Activated CD8-positive, alpha-beta T cell treated with anti-CD3 and anti-CD28 coated beads for 36 hours (primary cell): Measurements from ENCODE around the gene RAC2. TPM values are rescaled to one million over a fixed set of nuclear protein-coding genes. Genes with fewer than 3 reads are reported as not detected.
A peak's percentile ranks its signal among the peaks of the same experiment; 100 is the strongest.

Experiments
- ATAC-seq: fragments of 200-7000 bp; cut with Tn5 transposase; one replicate; pipeline ENCODE4 v1.10.0; 2021; ENCODE audit warnings: mild to moderate bottlenecking, moderate library complexity
- CTCF ChIA-PET: fragments of 350-600 bp; sonication (Branson Sonifier 250); formaldehyde crosslinking; loops from one replicate; lab custom pipeline; 2021; ENCODE audit warnings: antibody characterized with exemption; lab: Charles Lee
- POLR2A ChIA-PET: fragments of 350-600 bp; sonication (Branson Sonifier 250); formaldehyde crosslinking; loops from one replicate; lab custom pipeline; 2021; ENCODE audit warnings: antibody characterized with exemption; lab: Charles Lee
- DNase-seq: peaks from one replicate; pipeline ENCODE4 v3.0.0-alpha.2; 2020
- H3K27ac Mint-ChIP-seq: one replicate; pipeline ENCODE4 v1.8.0; 2021; ENCODE audit warnings: mild to moderate bottlenecking, mixed read lengths
- H3K27me3 Mint-ChIP-seq: one replicate; pipeline ENCODE4 v1.8.0; 2021; ENCODE audit warnings: mixed read lengths
- H3K36me3 Mint-ChIP-seq: one replicate; pipeline ENCODE4 v1.8.0; 2021; ENCODE audit warnings: low read depth, mixed read lengths
- H3K4me1 Mint-ChIP-seq: one replicate; pipeline ENCODE4 v1.8.0; 2021; ENCODE audit warnings: low read depth, mixed read lengths
- H3K4me3 Mint-ChIP-seq: one replicate; pipeline ENCODE4 v1.8.0; 2021; ENCODE audit warnings: mild to moderate bottlenecking, moderate library complexity, mixed read lengths
- H3K9me3 Mint-ChIP-seq: one replicate; pipeline ENCODE4 v1.8.0; 2021; ENCODE audit warnings: mixed read lengths
- intact Hi-C: fragments of 100-400 bp; cut with micrococcal nuclease; formaldehyde crosslinking; loops from one replicate; pipeline ENCODE4 v1.10.0; 2022
- total RNA-seq, 2 experiments: library from RNA; stranded (reverse); gene quantifications; one replicate each; pipeline ENCODE4 v1.2.3, GENCODE V29; 2021
- TF ChIP-seq, protein P1 (sequence below): fragments of 200-600 bp; IDR thresholded peaks from one replicate; pipeline ENCODE4 v1.8.0; 2022; ENCODE audit warnings: antibody characterized with exemption, mild to moderate bottlenecking

Gene RAC2
- total RNA-seq, 2 experiments from 2014 or later, result 699 to 717 TPM

DNA sequence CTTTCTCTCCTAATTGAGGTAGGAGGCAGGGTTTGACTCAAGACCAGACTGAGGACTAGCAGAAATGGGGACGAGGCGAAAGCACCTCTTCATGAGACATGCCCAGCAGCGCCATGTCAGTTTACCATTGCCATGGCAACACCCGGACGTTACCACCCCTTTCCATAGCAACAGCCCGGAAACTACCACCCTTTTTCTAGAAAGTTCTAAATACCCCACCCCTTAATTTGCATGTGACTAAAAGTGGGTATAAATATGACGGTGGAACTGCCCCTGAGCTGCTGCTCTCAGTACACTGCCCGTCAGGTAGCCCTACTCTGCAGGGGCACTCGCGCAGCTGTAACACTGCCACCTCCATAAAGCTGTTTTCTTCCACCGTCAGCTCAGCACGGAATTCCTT is 5.9 kb upstream of the RAC2 start:
- TF ChIP-seq, protein P1, sequence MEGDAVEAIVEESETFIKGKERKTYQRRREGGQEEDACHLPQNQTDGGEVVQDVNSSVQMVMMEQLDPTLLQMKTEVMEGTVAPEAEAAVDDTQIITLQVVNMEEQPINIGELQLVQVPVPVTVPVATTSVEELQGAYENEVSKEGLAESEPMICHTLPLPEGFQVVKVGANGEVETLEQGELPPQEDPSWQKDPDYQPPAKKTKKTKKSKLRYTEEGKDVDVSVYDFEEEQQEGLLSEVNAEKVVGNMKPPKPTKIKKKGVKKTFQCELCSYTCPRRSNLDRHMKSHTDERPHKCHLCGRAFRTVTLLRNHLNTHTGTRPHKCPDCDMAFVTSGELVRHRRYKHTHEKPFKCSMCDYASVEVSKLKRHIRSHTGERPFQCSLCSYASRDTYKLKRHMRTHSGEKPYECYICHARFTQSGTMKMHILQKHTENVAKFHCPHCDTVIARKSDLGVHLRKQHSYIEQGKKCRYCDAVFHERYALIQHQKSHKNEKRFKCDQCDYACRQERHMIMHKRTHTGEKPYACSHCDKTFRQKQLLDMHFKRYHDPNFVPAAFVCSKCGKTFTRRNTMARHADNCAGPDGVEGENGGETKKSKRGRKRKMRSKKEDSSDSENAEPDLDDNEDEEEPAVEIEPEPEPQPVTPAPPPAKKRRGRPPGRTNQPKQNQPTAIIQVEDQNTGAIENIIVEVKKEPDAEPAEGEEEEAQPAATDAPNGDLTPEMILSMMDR, result no peak
- CTCF ChIA-PET, result interaction anchor here (3.5 kb wide), 1 partner anchor 10 kb away, joined by 41 read pairs; no protein-coding TSS in a partner anchor
- Mint-ChIP-seq H3K4me1 (peaks cover 24% of the 10 kb centered on the region), H3K36me3 (no peaks in the 10 kb centered on the region), H3K27me3 (no peaks in the 10 kb centered on the region), H3K9me3 (no peaks in the 10 kb centered on the region), H3K27ac (no peak overlapping the region), H3K4me3 (no peak overlapping the region)
- DNase-seq (no peak), ATAC-seq (no peak)
- POLR2A ChIA-PET, result interaction anchor here (1.3 kb wide), 1 partner anchor 8 kb away, joined by 3 read pairs; no protein-coding TSS in a partner anchor
- intact Hi-C loops, result no loop called here

DNA sequence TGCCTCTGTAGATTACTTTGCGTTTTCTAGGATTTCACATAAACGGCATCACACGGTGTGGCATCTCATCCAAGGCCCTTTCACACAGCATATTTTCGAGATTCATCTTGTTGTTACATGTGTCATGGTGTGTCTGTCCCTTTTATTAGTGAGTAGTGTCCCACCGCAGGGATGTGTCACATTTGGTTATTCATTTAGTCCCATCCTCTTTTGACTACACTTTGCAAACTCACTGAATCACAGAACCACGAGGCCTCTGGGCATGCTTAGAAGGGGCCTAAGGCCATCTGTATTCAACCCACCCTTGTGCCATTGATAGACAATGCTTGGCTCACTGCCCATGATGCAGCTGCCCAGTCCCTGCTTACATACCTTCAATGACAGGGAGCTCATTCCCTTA is 4.2 kb upstream of the RAC2 start:
- peaks cover 24% of the 10 kb centered on the region for H3K4me1 Mint-ChIP-seq
- H3K27me3 Mint-ChIP-seq, result no peaks in the 10 kb centered on the region
- DNase-seq (peak; percentile 30), ATAC-seq (no peak)
- ChIA-PET CTCF (interaction anchor here (12.0 kb wide), 1 partner anchor 12 kb away, joined by 154 read pairs; no protein-coding TSS in a partner anchor), POLR2A (interaction anchor here (1.1 kb wide), 1 partner anchor 19 kb away, joined by 4 read pairs; no protein-coding TSS in a partner anchor)
- TF ChIP-seq, protein P1, result no peak
- H3K36me3 Mint-ChIP-seq, result peaks cover 9% of the 10 kb centered on the region
- H3K27ac Mint-ChIP-seq, result no peak overlapping the region
- intact Hi-C loops, result no loop called here
- no peaks in the 10 kb centered on the region for H3K9me3 Mint-ChIP-seq
- no peak overlapping the region for H3K4me3 Mint-ChIP-seq

DNA sequence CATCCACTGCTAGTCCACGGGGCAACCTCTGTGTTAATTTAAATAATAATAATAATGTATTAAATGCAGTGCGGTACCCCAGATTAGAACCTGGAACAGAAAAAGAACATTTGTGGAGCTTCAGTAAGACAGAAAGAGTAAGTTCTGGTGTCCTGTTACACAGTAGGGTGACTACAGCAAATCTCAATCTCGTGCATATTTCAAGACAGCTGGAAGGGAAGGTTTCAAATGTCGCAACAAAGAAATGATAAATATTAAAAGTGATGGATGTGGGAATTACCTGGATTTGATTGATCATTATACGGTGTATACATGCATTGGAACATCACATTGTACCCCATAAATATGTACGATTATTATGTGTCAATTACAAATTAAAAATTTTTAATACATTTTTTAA is 1.7 kb upstream of the RAC2 start:
- Mint-ChIP-seq H3K36me3 (peaks cover 34% of the 10 kb centered on the region), H3K9me3 (no peaks in the 10 kb centered on the region), H3K27me3 (no peaks in the 10 kb centered on the region), H3K4me3 (peak overlapping the region; percentile 98), H3K4me1 (peaks cover 28% of the 10 kb centered on the region), H3K27ac (no peak overlapping the region)
- TF ChIP-seq, protein P1, result no peak
- ChIA-PET POLR2A (interaction anchor here (0.6 to 9.5 kb wide), 8 partner anchors 10 to 96 kb away, joined by 3 to 209 read pairs (median 18); partner anchors contain the start of gene IL2RB), CTCF (interaction anchor here (1.1 to 12.0 kb wide), 5 partner anchors 15 to 79 kb away, joined by 3 to 154 read pairs (median 8); no protein-coding TSS in a partner anchor)
- DNase-seq (no peak), ATAC-seq (no peak)
- intact Hi-C loops, result no loop called here

DNA sequence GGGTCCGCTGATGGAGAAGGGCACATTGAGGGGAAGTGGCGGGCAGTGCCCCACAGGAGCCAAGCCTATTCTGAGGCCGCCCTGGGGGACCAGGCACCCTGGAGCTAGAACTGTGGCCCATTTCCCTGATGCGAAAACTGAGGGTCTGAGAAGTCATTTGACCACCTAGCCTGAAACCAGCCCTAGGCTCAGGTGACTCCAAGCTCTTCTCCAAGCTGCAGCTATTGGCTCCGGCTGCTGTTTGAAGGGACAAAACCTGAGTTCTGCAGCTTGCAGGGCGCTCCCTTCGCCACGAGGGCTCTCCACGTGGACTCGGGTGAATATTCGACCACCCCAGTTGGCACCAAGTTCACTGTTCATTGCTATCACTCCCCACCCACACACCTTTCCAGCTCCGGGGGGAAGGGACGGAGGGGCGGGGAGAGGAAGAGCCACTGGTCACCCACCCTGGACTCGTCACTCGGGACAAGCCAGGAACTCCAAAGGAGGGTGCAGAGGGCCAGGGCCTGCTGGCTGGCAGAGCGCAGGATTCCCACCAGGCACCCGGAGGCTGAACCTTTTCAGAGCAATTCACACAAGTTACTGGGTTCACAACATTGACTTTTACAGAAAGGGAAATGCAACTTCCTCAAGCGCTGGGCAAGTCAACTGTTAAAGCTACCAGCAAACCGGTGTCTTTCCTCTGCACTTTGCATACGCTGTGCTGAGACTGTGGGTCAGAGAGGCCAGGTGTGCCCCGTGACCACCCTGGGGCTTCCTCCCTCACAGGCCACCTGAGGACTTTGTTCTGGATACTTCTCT is 1.1 kb upstream of the RAC2 start:
- TF ChIP-seq, protein P1, result no peak
- H3K27me3 Mint-ChIP-seq, result no peaks in the 10 kb centered on the region
- peak overlapping the region; percentile 98 for H3K4me3 Mint-ChIP-seq
- intact Hi-C loops, result no loop called here
- POLR2A ChIA-PET, result interaction anchor here (0.7 to 9.5 kb wide), 13 partner anchors 10 to 184 kb away, joined by 3 to 209 read pairs (median 8); partner anchors contain the start of gene IL2RB
- peaks cover 40% of the 10 kb centered on the region for H3K36me3 Mint-ChIP-seq
- CTCF ChIA-PET, result interaction anchor here (0.9 to 12.0 kb wide), 13 partner anchors 8 to 214 kb away, joined by 3 to 154 read pairs (median 5); no protein-coding TSS in a partner anchor
- peaks cover 35% of the 10 kb centered on the region for H3K4me1 Mint-ChIP-seq
- ATAC-seq, result no peak
- H3K9me3 Mint-ChIP-seq, result no peaks in the 10 kb centered on the region
- DNase-seq, result peak; percentile 42
- peak overlapping the region; percentile 97 for H3K27ac Mint-ChIP-seq
